Trophoblast cell (in vitro differentiated cells and primary cell): Measurements from ENCODE around the gene NDUFS3.
"Not testable (repeated sequence)": the region's sequence is repeated elsewhere in the genome, so short reads cannot be mapped to it uniquely, and the experiment has no call there.

Source experiments
- DNase-seq, 2 donors: peaks; one replicate each; pipeline ENCODE4 v3.0.0-alpha.2; 2016
- H2AFZ ChIP-seq: 2 replicates; pipeline ENCODE4 v1.6.1; 2013; ENCODE audit warnings: low read length, moderate library complexity, mild to moderate bottlenecking; ENCODE audit not compliant: insufficient read depth, poor library complexity
- H2AK5ac ChIP-seq: 2 replicates; pipeline ENCODE4 v1.6.1; 2013; ENCODE audit warnings: mild to moderate bottlenecking, low read length
- H2BK120ac ChIP-seq: 2 replicates; pipeline ENCODE4 v1.6.1; 2013; ENCODE audit warnings: low read length, mild to moderate bottlenecking, moderate library complexity; ENCODE audit not compliant: insufficient read depth, poor library complexity
- H2BK12ac ChIP-seq: 2 replicates; pipeline ENCODE4 v1.6.1; 2013; ENCODE audit warnings: mild to moderate bottlenecking, low read length, moderate library complexity
- H2BK5ac ChIP-seq: 2 replicates; pipeline ENCODE4 v1.6.1; 2013; ENCODE audit warnings: low read length, low read depth, moderate library complexity, mild to moderate bottlenecking; ENCODE audit not compliant: poor library complexity
- H3K14ac ChIP-seq: 2 replicates; pipeline ENCODE4 v1.6.1; 2013; ENCODE audit warnings: mild to moderate bottlenecking, low read length
- H3K18ac ChIP-seq: 2 replicates; pipeline ENCODE4 v1.6.1; 2013; ENCODE audit warnings: mild to moderate bottlenecking, low read length
- H3K23ac ChIP-seq: 2 replicates; pipeline ENCODE4 v1.6.1; 2013; ENCODE audit warnings: low read length
- H3K27ac ChIP-seq: 2 replicates; pipeline ENCODE4 v1.5.1; 2013; ENCODE audit warnings: low read depth, mild to moderate bottlenecking, inconsistent platforms, low read length, moderate library complexity
- H3K27me3 ChIP-seq: 2 replicates; pipeline ENCODE4 v1.6.1; 2013; ENCODE audit warnings: inconsistent platforms, mild to moderate bottlenecking, low read length, moderate library complexity; ENCODE audit not compliant: insufficient read depth
- H3K36me3 ChIP-seq, 2 experiments: 1 replicate in 1 of 2; 2 replicates in 1 of 2; pipeline ENCODE4 v1.6.1; 2013; ENCODE audit warnings: low read length in 2 of 2, mild to moderate bottlenecking in 2 of 2, moderate library complexity in 1 of 2; ENCODE audit not compliant: insufficient read depth in 2 of 2, control insufficient read depth in 1 of 2
- H3K4ac ChIP-seq: 2 replicates; pipeline ENCODE4 v1.6.1; 2013; ENCODE audit warnings: low read depth, mild to moderate bottlenecking, low read length, moderate library complexity
- H3K4me1 ChIP-seq, 2 experiments: 1 replicate in 1 of 2; 2 replicates in 1 of 2; pipeline ENCODE4 v1.6.1; 2013; ENCODE audit warnings: low read length in 2 of 2, mild to moderate bottlenecking in 2 of 2, moderate library complexity in 1 of 2; ENCODE audit not compliant: insufficient read depth in 2 of 2, control insufficient read depth in 1 of 2
- H3K4me2 ChIP-seq: 2 replicates; pipeline ENCODE4 v1.6.1; 2013; ENCODE audit warnings: inconsistent platforms, mild to moderate bottlenecking, low read length, moderate library complexity
- H3K4me3 ChIP-seq: 2 replicates; pipeline ENCODE4 v1.5.1; 2013; ENCODE audit warnings: mild to moderate bottlenecking, low read depth, low read length, inconsistent platforms
- H3K79me1 ChIP-seq: one replicate; pipeline ENCODE4 v1.6.1; 2013; ENCODE audit warnings: low read length
- H3K79me2 ChIP-seq: 2 replicates; pipeline ENCODE4 v1.6.1; 2013; ENCODE audit warnings: low read length, mild to moderate bottlenecking; ENCODE audit not compliant: control insufficient read depth, insufficient read depth, poor library complexity
- H3K9ac ChIP-seq: 2 replicates; pipeline ENCODE4 v1.6.1; 2013; ENCODE audit warnings: mild to moderate bottlenecking, low read length
- H3K9me3 ChIP-seq: 2 replicates; pipeline ENCODE4 v1.6.1; 2013; ENCODE audit warnings: low read depth, mild to moderate bottlenecking, control low read depth, inconsistent platforms, low read length; ENCODE audit not compliant: insufficient read depth
- H4K12ac ChIP-seq: 2 replicates; pipeline ENCODE4 v1.6.1; 2013; ENCODE audit warnings: low read depth, mild to moderate bottlenecking, low read length, moderate library complexity
- H4K8ac ChIP-seq: 2 replicates; pipeline ENCODE4 v1.6.1; 2013; ENCODE audit warnings: low read depth, mild to moderate bottlenecking, low read length, moderate library complexity
- H4K91ac ChIP-seq: one replicate; pipeline ENCODE4 v1.6.1; 2013; ENCODE audit warnings: low read depth, mild to moderate bottlenecking, low read length, moderate library complexity
- WGBS: extraction: QIAGEN DNeasy Blood & Tissue Kit; methylation state at CpG from one replicate; pipeline ENCODE4 v1.1.7; 2013; ENCODE audit warnings: missing lambda C conversion rate; ENCODE audit not compliant: insufficient read length, insufficient coverage; ENCODE audit errors: extremely low coverage; 5-methylcytosine and 5-hydroxymethylcytosine counted together

NDUFS3 gene

GRCh38 chr11:47560426-47560825, 18.4 kb upstream of the NDUFS3 start:
- H3K9ac ChIP-seq = no peak overlapping the region
- no peaks in the 10 kb centered on the region for H3K27me3 ChIP-seq
- no peak overlapping the region for H2BK12ac ChIP-seq
- H4K91ac ChIP-seq = no peak overlapping the region
- no peak overlapping the region for H2AFZ ChIP-seq
- no peak overlapping the region for H3K4me3 ChIP-seq
- no peak overlapping the region for H3K27ac ChIP-seq
- H3K4ac ChIP-seq = no peak overlapping the region
- H2BK5ac ChIP-seq = no peak overlapping the region
- H3K18ac ChIP-seq = no peak overlapping the region
- no peak for DNase-seq
- no peaks in the 10 kb centered on the region for H3K9me3 ChIP-seq
- H4K8ac ChIP-seq = no peak overlapping the region
- H3K79me2 ChIP-seq = peaks cover 5% of the 10 kb centered on the region
- peaks cover 0 to 4% of the 10 kb centered on the region in 2 experiments for H3K4me1 ChIP-seq
- peaks cover 5% of the 10 kb centered on the region for H3K79me1 ChIP-seq
- WGBS = no CpG with 5 or more reads among the region's 2 CpGs
- H2BK120ac ChIP-seq = no peak overlapping the region
- H3K36me3 ChIP-seq = no peaks in the 10 kb centered on the region
- no peak overlapping the region for H2AK5ac ChIP-seq
- H4K12ac ChIP-seq = no peak overlapping the region
- H3K4me2 ChIP-seq = no peak overlapping the region
- no peak overlapping the region for H3K14ac ChIP-seq
- H3K23ac ChIP-seq = no peak overlapping the region

- not testable (repeated sequence) for H3K4ac ChIP-seq, H3K36me3 ChIP-seq, H3K9ac ChIP-seq, DNase-seq, H2BK12ac ChIP-seq, H4K8ac ChIP-seq, H2BK120ac ChIP-seq, H2BK5ac ChIP-seq, H3K18ac ChIP-seq, H3K27me3 ChIP-seq, H3K27ac ChIP-seq, H4K12ac ChIP-seq, H2AFZ ChIP-seq, H2AK5ac ChIP-seq, H4K91ac ChIP-seq, H3K9me3 ChIP-seq, H3K4me3 ChIP-seq, H3K14ac ChIP-seq, H3K4me2 ChIP-seq, H3K4me1 ChIP-seq, H3K23ac ChIP-seq
- H3K79me2 ChIP-seq = peaks cover 12% of the 10 kb centered on the region
- WGBS = no CpG with 5 or more reads among the region's 4 CpGs
- H3K79me1 ChIP-seq = peaks cover 11% of the 10 kb centered on the region
Measured at GRCh38 chr11:47562393-47562792, 16.5 kb upstream of the NDUFS3 start.

GRCh38 chr11:47564366-47564765, 14.5 kb upstream of the NDUFS3 start:
- Histone ChIP-seq H3K79me2 (peaks cover 12% of the 10 kb centered on the region), H3K79me1 (peaks cover 11% of the 10 kb centered on the region)
- H3K9me3 ChIP-seq, H3K4me3 ChIP-seq, H3K27ac ChIP-seq, H3K4me1 ChIP-seq, H2BK12ac ChIP-seq, H3K4me2 ChIP-seq, H4K12ac ChIP-seq, H2AFZ ChIP-seq, H3K23ac ChIP-seq, H3K18ac ChIP-seq, H3K4ac ChIP-seq, H3K36me3 ChIP-seq, H3K27me3 ChIP-seq, H2AK5ac ChIP-seq, H2BK120ac ChIP-seq, H2BK5ac ChIP-seq, H4K91ac ChIP-seq, H3K14ac ChIP-seq, H3K9ac ChIP-seq, H4K8ac ChIP-seq, DNase-seq: not testable (repeated sequence)
- no CpG with 5 or more reads among the region's 10 CpGs for WGBS

- Histone ChIP-seq H4K8ac (peak overlapping the region; percentile 91), H3K18ac (peak overlapping the region; percentile 71), H2BK120ac (peak overlapping the region; percentile 53), H2AK5ac (peak overlapping the region; percentile 84), H2BK12ac (no peak overlapping the region), H3K27me3 (no peaks in the 10 kb centered on the region), H3K79me2 (peaks cover 12% of the 10 kb centered on the region), H2BK5ac (peak overlapping the region; percentile 1), H3K9me3 (no peaks in the 10 kb centered on the region), H2AFZ (peak overlapping the region; percentile 82), H3K9ac (peak overlapping the region; percentile 86), H3K27ac (no peak overlapping the region), H4K91ac (peak overlapping the region; percentile 89), H3K79me1 (peaks cover 11% of the 10 kb centered on the region), H3K4me2 (peak overlapping the region; percentile 90), H3K36me3 (peaks cover 4 to 5% of the 10 kb centered on the region in 2 experiments), H3K4me3 (peak overlapping the region; percentile 87), H3K4me1 (peaks cover 0 to 4% of the 10 kb centered on the region in 2 experiments), H4K12ac (peak overlapping the region; percentile 92), H3K14ac (peak overlapping the region; percentile 75), H3K23ac (no peak overlapping the region), H3K4ac (peak overlapping the region; percentile 68)
- no CpG with 5 or more reads among the region's 11 CpGs for WGBS
- no peak for DNase-seq
Measured at GRCh38 chr11:47564933-47565339, 13.9 kb upstream of the NDUFS3 start.
